Measurements from ENCODE around the gene NRTN.

GRCh38 chr19:5824751-5825150, 19.9 kb downstream of the NRTN start:
- TF ChIP-seq CREB1 (CRISPR knock-in tag; IDR thresholded peaks at IDR 0.05; ENCODE audit: low read depth) (no peak), POLR2AphosphoS5 (IDR thresholded peaks at IDR 0.05; ENCODE audit: low read depth) (no peak), EZH2 (IDR thresholded peaks at IDR 0.05; ENCODE audit: low read depth, unreplicated experiment) (no peak), CTCF (conservative IDR thresholded peaks at IDR 0.05; ENCODE audit: low read depth in 2 of 2) (no peak), REST (IDR thresholded peaks at IDR 0.05; ENCODE audit: unreplicated experiment) (no peak)
